Activated CD4-positive, alpha-beta T cell treated with anti-CD3 and anti-CD28 coated beads for 4 hours (primary cell): Measurements from ENCODE around the gene CELSR2.
A peak's percentile ranks its signal among the peaks of the same experiment; 100 is the strongest.
"Not testable (repeated sequence)": the region's sequence is repeated elsewhere in the genome, so short reads cannot be mapped to it uniquely, and the experiment has no call there.

Source experiments
- DNase-seq, 2 donors: peaks; one replicate each; pipeline ENCODE4 v3.0.0-alpha.2; 2020

Gene CELSR2, protein sequence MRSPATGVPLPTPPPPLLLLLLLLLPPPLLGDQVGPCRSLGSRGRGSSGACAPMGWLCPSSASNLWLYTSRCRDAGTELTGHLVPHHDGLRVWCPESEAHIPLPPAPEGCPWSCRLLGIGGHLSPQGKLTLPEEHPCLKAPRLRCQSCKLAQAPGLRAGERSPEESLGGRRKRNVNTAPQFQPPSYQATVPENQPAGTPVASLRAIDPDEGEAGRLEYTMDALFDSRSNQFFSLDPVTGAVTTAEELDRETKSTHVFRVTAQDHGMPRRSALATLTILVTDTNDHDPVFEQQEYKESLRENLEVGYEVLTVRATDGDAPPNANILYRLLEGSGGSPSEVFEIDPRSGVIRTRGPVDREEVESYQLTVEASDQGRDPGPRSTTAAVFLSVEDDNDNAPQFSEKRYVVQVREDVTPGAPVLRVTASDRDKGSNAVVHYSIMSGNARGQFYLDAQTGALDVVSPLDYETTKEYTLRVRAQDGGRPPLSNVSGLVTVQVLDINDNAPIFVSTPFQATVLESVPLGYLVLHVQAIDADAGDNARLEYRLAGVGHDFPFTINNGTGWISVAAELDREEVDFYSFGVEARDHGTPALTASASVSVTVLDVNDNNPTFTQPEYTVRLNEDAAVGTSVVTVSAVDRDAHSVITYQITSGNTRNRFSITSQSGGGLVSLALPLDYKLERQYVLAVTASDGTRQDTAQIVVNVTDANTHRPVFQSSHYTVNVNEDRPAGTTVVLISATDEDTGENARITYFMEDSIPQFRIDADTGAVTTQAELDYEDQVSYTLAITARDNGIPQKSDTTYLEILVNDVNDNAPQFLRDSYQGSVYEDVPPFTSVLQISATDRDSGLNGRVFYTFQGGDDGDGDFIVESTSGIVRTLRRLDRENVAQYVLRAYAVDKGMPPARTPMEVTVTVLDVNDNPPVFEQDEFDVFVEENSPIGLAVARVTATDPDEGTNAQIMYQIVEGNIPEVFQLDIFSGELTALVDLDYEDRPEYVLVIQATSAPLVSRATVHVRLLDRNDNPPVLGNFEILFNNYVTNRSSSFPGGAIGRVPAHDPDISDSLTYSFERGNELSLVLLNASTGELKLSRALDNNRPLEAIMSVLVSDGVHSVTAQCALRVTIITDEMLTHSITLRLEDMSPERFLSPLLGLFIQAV (N-terminal part only)

DNA sequence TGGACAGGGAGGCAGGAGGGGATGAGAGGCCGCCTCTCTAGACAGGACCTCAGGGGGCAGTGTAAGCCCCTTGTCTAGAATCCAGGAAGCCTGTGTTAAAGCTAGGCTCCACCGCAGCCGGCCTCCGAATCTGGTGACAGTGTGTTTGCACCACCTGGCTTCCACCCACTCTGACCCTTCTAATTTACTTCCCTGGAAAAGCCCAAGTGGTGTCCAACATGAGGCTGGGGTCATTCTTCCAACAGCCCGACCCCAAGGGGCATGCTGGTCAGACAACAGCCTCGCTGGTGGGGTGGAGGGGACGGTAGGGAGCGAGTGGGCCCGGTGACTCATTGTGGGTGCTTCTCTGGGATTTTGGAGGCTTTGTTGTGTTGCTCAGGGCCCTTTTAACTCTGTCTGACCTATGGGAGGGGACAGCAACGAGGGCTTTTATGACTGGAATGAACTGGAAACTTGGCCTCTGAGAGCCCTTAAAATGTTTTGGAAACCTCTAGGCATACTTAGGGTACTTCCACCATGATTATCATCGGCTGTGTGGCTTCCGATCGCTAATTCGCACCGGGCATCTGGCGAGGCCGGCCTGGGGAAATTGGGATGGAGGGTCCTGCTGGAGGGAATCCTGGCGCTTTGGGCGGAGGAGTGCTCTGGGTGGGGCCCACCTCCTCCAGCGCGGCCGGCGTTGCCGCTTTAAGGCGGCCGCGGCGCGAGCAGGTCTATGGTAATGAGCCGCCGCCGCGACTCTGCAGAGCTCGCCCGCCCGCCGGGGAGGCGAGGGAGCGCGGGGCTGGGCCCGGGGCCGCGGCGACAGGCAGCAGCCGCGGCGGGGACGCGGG lies at the start of gene CELSR2:
Gene CELSR2 (plus strand): TSS at position 743 of the 833 bp plus-strand sequence. CDS start 541 bp downstream, outside the sequence.
- peak; percentile 42 to 44 for DNase-seq

DNA sequence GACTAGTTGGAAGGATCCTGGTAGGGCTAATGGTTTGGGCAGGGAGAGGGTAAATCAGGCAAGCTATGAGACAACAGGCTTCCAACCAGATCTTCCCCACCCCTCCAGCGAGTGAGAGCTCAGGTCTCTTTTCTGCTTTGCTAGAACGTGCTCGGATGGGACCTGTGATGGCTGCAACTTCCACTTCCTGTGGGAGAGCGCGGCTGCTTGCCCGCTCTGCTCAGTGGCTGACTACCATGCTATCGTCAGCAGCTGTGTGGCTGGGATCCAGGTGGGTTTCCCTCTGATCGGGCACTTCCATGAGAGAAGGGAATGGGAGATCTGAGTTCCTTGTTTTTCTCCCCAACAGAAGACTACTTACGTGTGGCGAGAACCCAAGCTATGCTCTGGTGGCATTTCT lies 49.6 kb upstream of the CELSR2 start:
- DNase-seq, result no peak

DNA sequence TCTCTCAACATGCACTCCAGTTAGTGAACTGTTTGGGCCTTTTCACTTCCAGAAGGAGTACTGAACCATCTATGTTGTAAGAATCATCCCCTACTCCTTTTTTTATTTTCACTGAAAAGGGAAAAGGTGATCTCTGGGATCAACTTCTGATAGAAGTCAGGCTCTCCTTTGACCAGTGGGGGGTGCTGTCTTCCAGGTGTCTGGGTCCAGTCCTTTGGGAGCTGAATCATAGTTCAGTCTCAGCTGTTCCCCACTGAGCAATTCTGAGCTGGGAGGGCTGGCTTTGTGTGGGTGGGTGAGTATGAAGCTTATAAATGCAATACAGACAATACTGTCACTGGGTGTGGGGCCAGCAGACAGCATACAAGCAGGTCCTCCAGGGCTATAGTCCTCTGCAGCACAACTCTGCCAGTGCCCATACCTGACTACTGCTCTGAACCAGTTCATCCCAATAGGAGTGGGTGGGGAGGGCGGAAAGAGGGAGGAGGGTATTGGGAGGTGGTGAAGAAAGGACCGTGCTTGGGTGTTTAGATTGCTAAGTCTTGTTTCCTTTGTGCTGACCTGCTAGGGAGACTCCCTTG lies 48.1 kb upstream of the CELSR2 start:
- peak; percentile 55 to 58 for DNase-seq

DNA sequence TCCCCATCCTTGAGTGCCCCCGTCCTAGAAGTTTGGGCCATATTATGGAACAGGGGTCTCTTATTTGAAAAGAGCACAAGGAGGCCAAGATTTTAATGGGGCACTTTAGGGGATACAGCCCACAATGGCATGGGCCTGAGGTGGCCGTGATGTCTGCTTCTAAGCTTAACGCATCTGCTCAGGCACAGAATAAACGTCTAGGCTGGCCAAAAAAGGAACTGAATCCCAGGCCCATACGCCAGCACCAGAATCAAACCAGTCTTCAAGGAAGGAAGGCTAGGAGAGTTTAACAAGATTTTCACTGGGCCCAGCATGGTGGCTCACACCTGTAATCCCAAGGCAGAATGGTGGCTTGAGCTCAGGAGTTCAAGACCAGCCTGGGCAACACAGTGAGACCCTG lies 44.9 kb upstream of the CELSR2 start:
- DNase-seq, result no peak

DNA sequence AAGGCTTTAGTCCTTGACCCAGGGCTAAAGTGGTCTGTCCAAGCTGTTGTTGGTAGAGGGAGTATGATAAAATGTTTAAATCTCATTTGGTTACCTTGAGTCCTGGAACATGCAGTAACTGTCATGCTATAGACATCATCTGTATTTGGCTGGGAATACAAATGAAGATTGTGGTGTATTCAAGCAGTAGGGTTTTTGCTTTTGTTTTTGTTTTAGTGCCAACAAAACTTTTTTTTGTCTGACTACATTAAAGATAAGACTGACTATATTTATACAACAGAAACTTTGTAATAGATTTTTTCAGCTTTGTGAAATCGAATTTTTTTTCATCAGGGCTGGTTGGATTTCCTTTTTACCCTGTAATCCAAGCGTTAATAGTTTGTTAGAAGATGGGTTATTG lies 43.0 kb upstream of the CELSR2 start:
- no peak for DNase-seq

DNA sequence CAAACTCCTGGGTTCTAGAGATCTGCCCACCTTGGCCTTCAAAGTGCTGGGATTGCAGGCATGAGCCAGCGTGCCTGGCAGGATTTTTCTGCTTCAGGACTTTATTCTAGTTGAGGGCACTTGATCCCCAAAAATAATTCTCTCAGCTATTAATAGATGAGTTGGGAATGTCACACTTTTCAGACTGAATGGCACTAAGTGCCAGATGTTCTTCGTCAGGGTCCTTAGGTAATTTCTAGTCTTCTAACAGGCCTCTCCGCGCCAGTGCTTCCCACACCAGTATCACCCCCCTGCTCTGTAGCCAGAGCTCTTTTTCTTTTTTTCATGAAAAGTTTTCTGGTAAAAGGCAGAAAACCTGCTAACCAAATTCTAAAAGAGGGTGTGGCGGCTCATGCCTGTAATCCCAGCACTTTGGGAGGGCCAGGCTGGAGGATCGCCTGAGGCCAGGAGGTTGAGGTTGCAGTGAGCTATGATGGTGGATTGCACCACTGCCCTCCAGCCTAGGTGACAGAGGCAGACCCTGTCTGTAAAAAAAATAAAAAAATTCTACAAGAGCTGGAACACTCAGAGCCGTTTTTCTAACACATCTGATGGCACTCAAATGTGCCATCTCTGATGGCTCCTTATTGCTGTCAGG lies 41.8 kb upstream of the CELSR2 start:
- DNase-seq, result no peak

DNA sequence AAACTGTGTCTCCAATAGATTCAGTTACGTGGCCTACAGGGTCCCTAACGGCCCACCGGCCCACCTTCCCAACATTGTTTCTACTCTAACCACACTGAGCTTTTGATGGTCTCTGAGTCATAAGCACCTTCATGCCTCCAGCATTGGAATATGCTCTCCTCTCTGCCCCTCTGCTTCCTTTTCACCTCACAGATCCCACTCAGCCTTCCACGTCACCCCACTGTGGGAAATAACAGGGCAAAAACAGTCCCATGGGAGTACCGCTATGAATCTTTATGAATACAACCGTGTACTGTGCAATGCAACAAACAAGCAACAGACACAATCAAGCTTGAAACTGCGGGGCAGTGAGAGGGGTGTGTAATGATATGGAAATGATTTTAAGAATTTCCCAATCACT lies 40.9 kb upstream of the CELSR2 start:
- no peak for DNase-seq

DNA sequence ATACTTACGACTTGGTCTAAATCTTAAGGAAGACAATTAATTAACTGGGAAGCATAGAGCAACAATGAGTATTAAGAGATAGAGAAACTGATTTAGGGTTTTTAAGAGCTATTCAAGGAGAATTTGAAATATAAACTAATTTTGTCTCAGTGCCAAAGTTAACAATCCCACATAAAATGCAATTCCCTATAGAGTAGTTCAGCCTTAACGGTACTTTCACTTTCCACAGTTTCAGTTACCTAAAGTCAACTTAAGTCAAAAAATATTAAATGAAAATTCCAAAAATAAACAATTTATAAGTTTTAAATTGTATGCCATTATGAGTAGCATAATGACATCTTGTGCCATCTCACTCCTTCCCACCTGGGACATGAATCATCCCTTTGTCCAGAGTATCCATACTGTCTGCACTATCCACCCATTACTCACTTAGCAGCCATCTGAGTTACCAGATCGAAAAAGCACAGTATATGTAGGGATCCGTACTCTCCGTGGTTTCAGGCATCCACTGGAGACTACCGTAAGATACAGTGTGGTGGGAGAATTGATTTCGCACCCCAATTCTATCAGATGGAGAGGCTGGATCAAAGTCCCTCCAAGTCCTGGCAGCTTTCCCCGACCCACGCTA lies 40.4 kb upstream of the CELSR2 start:
- no peak for DNase-seq

DNA sequence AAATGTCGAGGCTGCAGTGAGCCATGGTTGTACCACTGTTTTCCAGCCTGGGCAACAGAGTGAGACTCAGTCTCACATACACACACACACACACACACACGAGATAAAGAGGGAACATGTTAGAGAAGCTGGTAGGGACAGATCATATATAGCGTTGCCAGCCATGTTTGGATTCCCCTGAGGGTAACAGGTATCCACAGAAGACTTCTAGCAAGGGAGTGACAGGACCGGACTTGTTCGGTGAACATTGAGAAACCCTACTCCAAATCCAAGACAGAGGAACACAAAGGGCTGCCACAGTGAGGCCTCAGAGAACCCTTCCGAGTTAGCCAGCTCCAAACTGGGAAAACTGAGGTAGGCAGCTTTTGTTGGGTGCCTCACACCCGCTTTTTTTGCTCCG lies 39.3 kb upstream of the CELSR2 start:
- DNase-seq, result no peak

DNA sequence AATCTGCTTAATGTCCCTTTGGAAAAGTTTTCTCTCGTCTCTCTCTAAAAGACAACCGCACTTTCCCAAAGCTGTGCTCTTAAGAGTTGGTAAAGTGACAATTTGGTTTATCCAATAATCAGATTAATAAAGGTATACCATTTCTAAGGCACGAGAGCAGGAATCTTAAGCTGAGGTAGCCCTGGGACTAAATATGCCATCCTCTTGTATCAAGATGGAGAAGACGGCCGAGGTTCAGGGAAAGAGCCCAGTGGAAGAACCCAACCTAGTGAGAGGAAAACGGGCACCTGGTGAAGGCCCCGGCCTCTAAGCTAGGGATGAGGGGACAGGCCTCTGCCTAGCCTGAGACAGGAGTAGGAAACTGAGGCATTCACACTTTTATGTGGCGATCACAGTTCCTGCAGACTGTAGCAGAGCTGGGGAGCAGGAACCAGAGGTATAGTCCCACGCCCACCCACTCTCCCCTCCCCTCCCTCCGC lies 36.0 kb upstream of the CELSR2 start:
- no peak for DNase-seq

DNA sequence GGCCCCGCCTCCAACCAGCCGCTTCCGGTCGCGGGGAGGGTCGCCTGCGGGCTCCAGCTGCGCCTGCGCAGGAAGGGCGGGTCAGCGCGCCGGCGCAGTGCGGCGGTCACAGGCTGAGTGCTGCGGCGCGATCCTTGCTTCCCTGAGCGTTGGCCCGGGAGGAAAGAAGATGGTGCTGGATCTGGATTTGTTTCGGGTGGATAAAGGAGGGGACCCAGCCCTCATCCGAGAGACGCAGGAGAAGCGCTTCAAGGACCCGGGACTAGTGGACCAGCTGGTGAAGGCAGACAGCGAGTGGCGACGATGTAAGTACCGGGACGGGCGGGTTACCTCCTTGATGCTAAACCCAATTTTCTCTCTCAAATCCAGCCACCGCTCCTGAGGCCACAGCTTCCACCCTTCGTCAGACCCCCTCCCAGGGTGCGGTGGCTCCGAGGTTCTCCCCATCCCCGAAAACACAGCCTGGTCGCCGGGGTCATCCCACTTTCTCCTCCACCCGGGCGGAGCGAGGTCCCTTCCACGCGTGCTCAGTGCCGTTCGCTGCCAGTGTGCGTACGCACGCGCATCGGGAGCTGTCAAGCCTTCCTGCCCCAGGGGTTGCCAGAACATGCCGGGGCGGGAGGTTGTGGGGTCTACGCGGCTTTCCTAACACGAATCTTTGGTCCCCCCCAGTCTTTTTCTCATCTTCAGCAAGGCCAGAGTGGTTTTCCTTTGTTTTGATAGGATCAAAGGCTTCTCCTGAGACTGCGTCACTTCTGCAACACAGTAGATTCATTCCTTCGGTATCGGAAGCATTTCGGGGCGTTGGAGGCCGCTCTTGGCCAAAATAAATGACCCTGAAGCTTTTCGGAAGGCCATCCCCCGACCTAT lies 35.3 kb upstream of the CELSR2 start, which contains the start of gene SARS1:
Gene SARS1 (plus strand): TSS at position 95 of the 870 bp plus-strand sequence. CDS start 75 bp downstream, at position 170.
- peak; percentile 90 to 92 for DNase-seq

DNA sequence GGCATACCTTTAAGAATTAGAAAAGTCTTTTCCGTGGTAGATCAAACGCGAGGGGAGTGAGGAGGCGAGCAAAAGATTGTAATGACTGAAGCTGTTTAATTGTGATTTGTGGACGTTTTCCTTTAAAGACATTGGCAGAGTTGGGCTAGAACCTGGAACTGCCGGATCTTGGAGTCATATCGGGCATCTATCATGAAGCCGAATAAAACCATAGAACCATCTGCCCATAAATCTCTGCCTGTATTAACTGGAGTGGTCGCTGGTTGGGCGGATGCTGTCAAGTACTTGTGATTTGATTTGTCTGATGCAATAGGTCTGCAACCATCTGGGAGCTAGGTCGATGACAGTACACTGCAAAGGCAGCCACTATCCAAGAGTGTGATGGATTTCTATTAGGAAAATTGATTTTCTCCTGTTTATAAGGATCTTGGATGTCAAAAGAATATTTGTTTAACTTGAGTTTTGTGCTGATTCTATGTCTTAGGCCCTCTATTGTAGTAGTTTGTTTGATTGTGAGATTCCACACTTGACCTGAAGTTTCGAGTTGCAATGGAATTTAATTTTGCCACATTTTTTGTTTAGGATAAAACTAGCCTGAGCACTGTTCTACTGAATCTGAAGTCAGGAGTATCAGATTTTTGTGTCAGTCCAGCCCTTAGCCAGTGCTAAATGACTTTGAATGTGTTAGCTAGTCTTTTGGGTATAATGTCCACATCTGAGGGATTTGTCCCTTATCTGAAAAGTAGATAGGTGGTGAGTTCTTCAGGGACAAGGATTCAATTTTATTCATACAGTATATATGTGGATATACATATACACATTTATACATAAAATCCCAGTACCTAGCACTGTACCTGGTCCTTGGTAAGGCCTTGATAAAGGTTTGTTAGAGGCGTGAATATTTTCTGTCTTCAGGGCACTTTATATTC lies 34.4 kb upstream of the CELSR2 start:
- DNase-seq, result peak; percentile 60 to 66

DNA sequence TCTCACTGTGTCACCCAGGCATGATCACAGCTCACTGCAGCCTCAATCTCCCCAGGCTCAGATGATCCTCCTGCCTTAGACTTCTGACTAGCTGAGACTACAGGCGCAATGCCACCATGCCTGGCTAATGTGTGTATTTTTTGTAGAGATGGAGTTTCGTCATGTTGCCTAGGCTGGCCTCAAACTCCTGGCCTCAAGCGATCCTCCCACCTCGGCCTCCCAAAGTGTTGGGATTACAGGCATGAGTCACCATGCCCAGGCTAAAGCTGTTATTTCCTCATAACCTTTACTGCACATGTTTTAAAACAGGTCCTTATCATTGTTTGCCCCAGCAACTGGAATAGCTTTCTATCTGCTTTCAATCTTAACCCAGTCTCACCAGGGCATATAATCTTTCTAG lies 32.7 kb upstream of the CELSR2 start:
- no peak for DNase-seq

DNA sequence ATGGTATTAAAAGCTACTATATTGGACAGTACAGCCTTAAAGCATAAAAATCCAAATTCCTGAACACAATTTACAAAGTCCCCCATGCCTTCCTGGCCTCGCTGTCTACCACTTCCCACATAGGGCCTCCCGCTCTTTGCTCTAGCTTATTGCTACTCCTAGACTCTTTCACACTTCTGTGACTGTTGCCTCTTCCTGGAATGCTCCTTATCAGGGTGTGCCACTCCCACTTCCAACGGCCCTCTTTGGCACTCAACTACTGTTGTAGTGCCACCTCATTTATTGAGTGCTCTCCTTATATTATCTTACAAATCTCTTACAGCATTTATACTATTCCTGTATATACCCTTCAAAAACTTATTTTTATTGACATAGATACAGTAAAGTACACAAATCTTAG lies 30.8 kb upstream of the CELSR2 start:
- DNase-seq, result no peak

DNA sequence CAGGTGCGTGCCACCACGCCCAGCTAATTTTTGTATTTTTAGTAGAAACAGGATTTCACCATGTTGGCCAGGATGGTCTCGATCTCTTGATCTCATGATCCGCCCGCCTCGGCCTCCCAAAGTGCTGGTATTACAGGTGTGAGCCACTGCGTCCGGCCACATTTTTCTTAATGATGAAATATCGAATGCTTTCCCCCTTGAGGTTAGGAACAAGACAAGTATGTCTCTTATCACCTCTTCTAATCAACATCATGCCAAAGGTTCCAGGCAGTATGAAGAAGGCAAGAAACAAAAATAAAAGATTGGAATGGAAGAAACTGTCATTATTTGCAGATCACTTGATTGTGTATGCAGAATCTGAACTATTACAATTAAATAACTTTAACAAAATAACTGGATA lies 28.1 kb upstream of the CELSR2 start:
- DNase-seq, result not testable (repeated sequence)

DNA sequence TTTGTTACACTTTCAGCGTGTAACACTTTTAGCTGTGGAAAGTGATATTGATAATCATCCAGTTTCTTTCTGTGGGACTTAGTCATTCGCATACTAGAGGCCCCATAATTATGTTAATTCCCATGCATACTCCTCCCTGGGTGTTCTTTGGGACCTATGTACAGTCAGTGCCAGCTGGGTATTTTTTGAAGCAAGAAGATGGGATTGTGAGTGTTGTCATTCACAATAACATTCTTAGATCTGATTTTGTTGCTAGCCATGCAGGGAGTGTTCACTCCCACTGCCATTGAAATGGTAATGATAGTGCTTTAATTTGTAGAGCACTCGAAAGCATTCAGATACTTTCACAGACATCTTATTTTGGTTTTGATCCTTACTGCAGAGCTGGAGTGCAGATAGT lies 24.0 kb upstream of the CELSR2 start:
- DNase-seq, result no peak

DNA sequence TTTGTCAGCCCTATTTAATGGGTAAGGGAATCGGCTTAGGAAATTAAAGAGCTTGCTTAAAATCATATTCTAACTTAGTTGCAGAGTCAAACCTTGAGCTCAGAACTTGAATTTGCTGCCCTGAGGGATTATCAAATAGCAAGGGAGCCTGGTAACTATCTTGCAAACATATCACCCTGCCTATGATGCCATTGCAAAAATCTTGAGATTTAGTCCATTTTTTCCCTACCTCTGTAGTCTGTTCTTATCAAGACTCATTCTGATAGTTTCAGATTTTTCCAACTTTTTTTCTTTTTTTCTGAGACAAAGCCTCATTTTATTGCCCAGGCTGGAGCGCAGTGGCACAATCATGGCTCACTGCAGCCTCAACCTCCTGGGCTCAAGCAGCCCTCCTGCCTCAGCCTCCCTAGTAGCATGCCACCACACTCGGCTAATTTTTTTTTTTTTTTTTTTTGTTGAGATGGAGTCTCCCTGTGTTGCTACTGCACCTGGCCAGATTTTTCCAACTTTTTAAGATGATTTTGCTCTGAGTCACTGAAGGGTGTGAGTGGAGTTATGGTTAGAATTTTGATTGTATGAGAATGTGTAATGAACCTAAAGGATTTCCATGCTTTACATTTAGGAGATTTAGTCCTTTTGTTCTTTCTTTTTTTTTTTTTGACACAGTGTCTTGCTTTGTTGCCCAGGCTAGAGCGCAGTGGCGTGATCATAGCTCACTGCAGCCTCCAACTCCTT lies 23.5 kb upstream of the CELSR2 start:
- no peak for DNase-seq

DNA sequence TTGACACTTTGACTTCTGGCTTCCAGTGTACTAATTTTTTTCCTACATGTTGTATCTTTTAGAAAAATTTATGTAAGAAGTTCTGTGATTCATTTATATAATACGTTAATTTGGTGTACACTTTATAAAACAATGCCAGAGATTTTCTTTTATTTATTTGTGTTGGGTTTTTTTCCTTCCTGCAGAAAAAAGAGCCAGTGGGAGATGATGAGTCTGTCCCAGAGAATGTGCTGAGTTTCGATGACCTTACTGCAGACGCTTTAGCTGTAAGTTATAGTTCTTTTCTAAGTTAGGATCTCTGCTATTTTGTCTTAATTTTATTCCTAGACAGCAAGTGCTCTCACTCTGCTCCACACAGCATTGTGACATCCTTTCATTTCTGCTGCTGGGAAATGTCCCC lies 21.2 kb upstream of the CELSR2 start:
- no peak for DNase-seq
